Measurements from ENCODE around the gene ANTXR1. TPM values are rescaled to one million over a fixed set of nuclear protein-coding genes. Genes with fewer than 3 reads are reported as not detected.

ANTXR1 gene
- total and polyA plus RNA-seq, 2 of the 8 experiments (the other 6 are each of a cell fraction or from before 2014, with no cell fraction given): 15.8 to 44.3 TPM

DNA sequence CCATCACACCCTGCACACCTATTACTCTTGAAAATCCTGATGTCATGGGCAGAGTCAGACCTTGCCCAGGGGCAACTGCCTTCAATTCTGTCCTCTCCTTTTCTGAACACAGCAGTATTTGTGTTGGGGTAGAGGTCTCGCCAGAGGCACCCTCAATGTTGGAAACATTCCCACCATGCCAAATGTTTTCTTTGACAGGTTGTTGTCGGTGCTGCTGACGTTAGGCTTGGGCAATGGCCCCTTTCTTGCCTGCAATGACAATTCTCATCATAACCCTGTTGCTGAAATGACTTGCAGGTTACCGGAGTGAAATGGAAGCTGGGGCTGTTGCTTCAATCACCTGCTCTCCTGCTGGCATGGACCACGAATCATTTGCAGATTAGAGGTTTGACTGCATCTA lies 20.6 kb upstream of the ANTXR1 start:
- no peak overlapping the region for H3K56ac ChIP-seq (replicated peaks; ENCODE audit: insufficient read length, low read depth, low read length)
- no peaks in the 10 kb centered on the region for H3K9me3 ChIP-seq (ENCODE audit: insufficient read depth in 2 of 2, low read depth in 1 of 2, low read length in 1 of 2)
- H3K27ac ChIP-seq (ENCODE audit: low read depth, low read length): no peak overlapping the region
- no peak overlapping the region for H4K5ac ChIP-seq (ENCODE audit: insufficient read length, low read depth, low read length)
- H2AK5ac ChIP-seq (ENCODE audit: low read depth, low read length): no peak overlapping the region
- no peak overlapping the region for H4K91ac ChIP-seq (replicated peaks; ENCODE audit: insufficient read length, low read length)
- DNase-seq (ENCODE audit: low read depth in 1 of 2, low spot score in 2 of 2) (no peak), FAIRE-seq (no peak)
- H3K9ac ChIP-seq (replicated peaks in 1 of 4; ENCODE audit: extremely low read depth in 1 of 4, low read depth in 3 of 4, low read length in 3 of 4): no peak overlapping the region
- no peak overlapping the region for H2BK15ac ChIP-seq (ENCODE audit: low read length)
- H3K79me2 ChIP-seq (ENCODE audit: control insufficient read depth in 1 of 2, insufficient read depth in 2 of 2, low read length in 2 of 2): no peaks in the 10 kb centered on the region
- H3K4me1 ChIP-seq (replicated peaks in 1 of 4; ENCODE audit: control insufficient read depth in 3 of 4, insufficient read depth in 4 of 4, low read length in 3 of 4): no peaks in the 10 kb centered on the region
- no peak overlapping the region for H2BK20ac ChIP-seq (ENCODE audit: low read length)
- no peaks in the 10 kb centered on the region for H3K27me3 ChIP-seq (replicated peaks in 1 of 4; ENCODE audit: control insufficient read depth in 3 of 4, extremely low read depth in 1 of 4, insufficient read depth in 3 of 4, low read length in 3 of 4)
- 89% methylated on average over 5 of the region's 5 CpGs; no CpG with 5 or more reads in 1 of the 2 experiments for whole genome bisulfite sequencing, 2 experiments (ENCODE audit: extremely low coverage in 1 of 2, insufficient coverage in 1 of 2, insufficient read length in 1 of 2, insufficient replicate concordance in 2 of 2, low coverage in 1 of 2, low lambda C conversion rate in 2 of 2, missing lambda C conversion rate in 1 of 2)
- no peak overlapping the region for H3K4me2 ChIP-seq (ENCODE audit: insufficient read depth in 1 of 2, low read depth in 2 of 2, low read length in 2 of 2)
- no peak for TF ChIP-seq ATF3 (IDR thresholded peaks at IDR 0.05; ENCODE audit: insufficient read depth, low read depth, low read length)
- TF ChIP-seq EP300 (IDR thresholded peaks at IDR 0.05; ENCODE audit: borderline replicate concordance in 1 of 2, low read depth in 2 of 2, low read length in 2 of 2): no peak
- no peak for TF ChIP-seq PHF8 (conservative IDR thresholded peaks at IDR 0.05; ENCODE audit: low read depth, low read length)
- no peak for TF ChIP-seq NANOG (IDR thresholded peaks at IDR 0.05; ENCODE audit: insufficient read depth, low read depth, low read length, poor library complexity, severe bottlenecking)
- TF ChIP-seq JUND (IDR thresholded peaks at IDR 0.05; ENCODE audit: low read length): no peak
- no peak for TF ChIP-seq CHD2 (IDR thresholded peaks at IDR 0.05; ENCODE audit: low read length)
- no peak for TF ChIP-seq SRF (IDR thresholded peaks at IDR 0.05; ENCODE audit: low read depth, low read length)
- TF ChIP-seq CEBPB (IDR thresholded peaks at IDR 0.05; ENCODE audit: low read depth, low read length): no peak
- no peak for TF ChIP-seq CBX8 (IDR thresholded peaks at IDR 0.05; ENCODE audit: borderline replicate concordance, low read depth, low read length)
- TF ChIP-seq NRF1 (IDR thresholded peaks at IDR 0.05; ENCODE audit: low read depth, low read length): no peak
- no peak for TF ChIP-seq CTBP2 (IDR thresholded peaks at IDR 0.05; ENCODE audit: borderline replicate concordance, insufficient read depth, insufficient read length, low read length)
- H3K23ac ChIP-seq (ENCODE audit: insufficient read length): no peak overlapping the region
- H2BK120ac ChIP-seq (replicated peaks; ENCODE audit: low read depth, low read length): no peak overlapping the region
- POLR2A ChIA-PET (ENCODE audit: partially characterized antibody): no interaction called here
- no peak overlapping the region for H3K4ac ChIP-seq (replicated peaks; ENCODE audit: insufficient read length, low read depth, low read length)
- no peak overlapping the region for H3K18ac ChIP-seq (ENCODE audit: extremely low read depth, low read length)
- H3K4me3 ChIP-seq (ENCODE audit: extremely low read depth in 1 of 4, insufficient read depth in 2 of 4, low read depth in 3 of 4, low read length in 4 of 4): no peak overlapping the region
- H4K8ac ChIP-seq (ENCODE audit: extremely low read depth, insufficient read depth, low read length): no peak overlapping the region
- H3K36me3 ChIP-seq (ENCODE audit: control insufficient read depth in 2 of 4, insufficient read depth in 4 of 4, low read length in 3 of 4): no peaks in the 10 kb centered on the region
- no peak overlapping the region for H3K14ac ChIP-seq (ENCODE audit: insufficient read length)
- CTCF ChIA-PET (ENCODE audit: partially characterized antibody): interaction anchor here (1.1 kb wide), 1 partner anchor 19 kb away, joined by 3 read pairs; no protein-coding TSS in a partner anchor
- H2BK12ac ChIP-seq (ENCODE audit: low read depth, low read length): no peak overlapping the region
- no peak overlapping the region for H2BK5ac ChIP-seq (ENCODE audit: low read depth, low read length)
- H3K79me1 ChIP-seq (ENCODE audit: low read depth, low read length): no peaks in the 10 kb centered on the region
- H2AFZ ChIP-seq (ENCODE audit: low read length): no peak overlapping the region
- H3K23me2 ChIP-seq (ENCODE audit: low read depth, low read length): peaks cover 1% of the 10 kb centered on the region; the same call in 1 of the 2 replicates
- H4K20me1 ChIP-seq (replicated peaks in 1 of 2; ENCODE audit: control insufficient read depth in 1 of 2, insufficient read depth in 2 of 2, low read length in 2 of 2): no peaks in the 10 kb centered on the region

Measured in H1 (cell line).